ENCODE results near the gene TLE5.
"Not testable (repeated sequence)": the region's sequence is repeated elsewhere in the genome, so short reads cannot be mapped to it uniquely, and the experiment has no call there.

TLE5 gene

GRCh38 chr19:3045191-3045590 is 17.1 kb downstream of the TLE5 start:
- no peak for DNase-seq (ENCODE audit: low spot score)

DNA sequence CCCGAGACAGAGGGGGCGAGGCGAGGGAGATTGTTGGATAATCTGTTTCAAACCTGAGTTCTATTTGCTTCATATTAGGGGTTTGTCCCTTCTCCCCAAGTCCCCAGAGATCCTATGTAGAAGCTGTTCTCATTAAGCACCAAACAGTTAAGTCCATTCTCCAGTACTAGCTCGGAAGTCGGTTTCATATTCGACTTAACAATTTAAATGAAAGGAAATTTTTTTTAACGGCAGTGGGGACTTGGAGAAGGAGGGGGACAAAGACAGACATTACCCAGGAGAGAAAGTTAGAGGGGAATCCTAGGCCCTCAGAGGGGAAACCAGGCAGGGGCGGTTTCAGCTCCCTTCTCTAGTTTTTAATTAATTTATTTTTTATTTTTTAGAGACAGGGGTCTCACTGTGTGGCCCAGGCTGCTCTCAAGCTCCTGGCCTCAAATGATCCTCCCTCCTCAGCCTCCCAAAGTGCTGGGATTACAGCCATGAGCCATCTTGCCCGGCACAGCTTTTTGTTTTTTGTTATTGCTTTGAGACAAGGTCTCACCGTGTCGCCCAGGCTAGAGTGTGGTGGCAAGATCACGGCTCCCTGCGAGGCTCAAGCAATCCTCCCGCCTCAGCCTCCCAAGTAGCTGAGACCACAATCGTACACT is 19.6 kb downstream of the TLE5 start:
- DNase-seq (ENCODE audit: low spot score), result no peak

GRCh38 chr19:3041761-3042620 is 20.3 kb downstream of the TLE5 start:
- no peak for DNase-seq (ENCODE audit: low spot score)

- DNase-seq (ENCODE audit: low spot score), result no peak
Observed at GRCh38 chr19:3041327-3041726, 21.0 kb downstream of the TLE5 start.

GRCh38 chr19:3039641-3040077 is 22.6 kb downstream of the TLE5 start:
- DNase-seq (ENCODE audit: low spot score), result no peak

GRCh38 chr19:3039125-3039524 is 23.2 kb downstream of the TLE5 start:
- no peak for DNase-seq (ENCODE audit: low spot score)

DNA sequence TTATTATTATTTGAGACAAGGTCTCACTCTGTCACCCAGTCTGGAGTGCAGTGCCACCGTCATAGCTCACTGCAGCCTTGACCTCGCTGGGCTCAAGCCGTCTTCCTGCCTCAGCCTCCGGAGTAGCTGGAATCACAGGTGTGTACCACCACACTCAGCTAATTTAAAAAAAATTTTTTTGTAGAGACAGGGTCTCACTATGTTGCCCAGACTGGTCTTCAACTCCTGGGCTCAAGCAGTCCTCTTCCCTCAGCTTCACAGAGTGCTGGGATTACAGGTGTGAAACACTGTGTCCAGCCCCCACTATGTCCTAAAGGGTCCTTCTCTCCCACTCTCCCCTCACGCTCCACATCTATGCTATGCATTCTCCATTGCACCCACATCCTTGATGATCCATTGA is 24.1 kb downstream of the TLE5 start:
- DNase-seq (ENCODE audit: low spot score), result no peak

- not testable (repeated sequence) for DNase-seq (ENCODE audit: low spot score)
Observed at GRCh38 chr19:3036977-3037544, 25.2 kb downstream of the TLE5 start.

DNA sequence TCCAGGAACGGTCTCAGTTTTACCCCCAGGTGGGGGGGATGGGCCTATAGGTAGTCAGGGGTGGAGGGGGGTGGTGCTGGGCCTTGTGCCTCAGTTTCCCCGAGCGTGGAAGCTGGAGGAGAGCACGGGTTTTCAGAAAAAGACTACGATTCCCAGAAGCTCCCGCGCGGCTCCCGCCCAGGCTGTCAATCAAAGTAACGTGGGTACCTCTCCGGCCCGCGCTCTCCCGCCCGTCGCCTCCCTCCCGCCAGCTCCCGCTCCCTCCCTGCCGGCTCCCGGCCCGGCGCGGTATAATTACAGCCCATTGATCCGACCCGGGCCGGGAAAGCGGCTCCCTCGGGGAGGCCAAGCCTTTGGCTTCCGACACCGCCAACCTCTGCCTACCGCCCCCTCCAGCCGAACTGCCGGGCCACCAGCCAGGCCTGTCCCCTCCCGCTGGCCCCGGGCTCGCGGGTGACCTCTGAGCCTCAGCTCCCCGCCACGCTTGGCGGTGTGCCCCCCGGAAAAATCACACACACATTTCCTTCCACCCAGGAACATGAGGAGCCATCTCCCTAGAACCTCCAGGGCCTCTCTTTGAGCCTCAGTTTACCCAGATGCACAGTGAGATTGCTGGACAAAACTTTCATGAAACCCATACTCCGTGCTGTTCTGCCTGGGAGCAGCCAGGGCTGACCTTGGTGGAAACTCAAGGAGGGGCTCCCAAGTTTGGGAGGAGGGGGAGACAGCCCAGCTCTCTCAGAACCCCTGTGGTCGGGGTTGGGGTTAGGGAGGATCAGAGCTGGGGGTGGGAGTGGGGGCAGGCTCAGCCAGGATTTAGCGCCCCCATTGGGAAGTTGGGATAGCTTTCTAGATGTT is 25.9 kb downstream of the TLE5 start:
- peak; percentile 94 for DNase-seq (ENCODE audit: low spot score)

DNA sequence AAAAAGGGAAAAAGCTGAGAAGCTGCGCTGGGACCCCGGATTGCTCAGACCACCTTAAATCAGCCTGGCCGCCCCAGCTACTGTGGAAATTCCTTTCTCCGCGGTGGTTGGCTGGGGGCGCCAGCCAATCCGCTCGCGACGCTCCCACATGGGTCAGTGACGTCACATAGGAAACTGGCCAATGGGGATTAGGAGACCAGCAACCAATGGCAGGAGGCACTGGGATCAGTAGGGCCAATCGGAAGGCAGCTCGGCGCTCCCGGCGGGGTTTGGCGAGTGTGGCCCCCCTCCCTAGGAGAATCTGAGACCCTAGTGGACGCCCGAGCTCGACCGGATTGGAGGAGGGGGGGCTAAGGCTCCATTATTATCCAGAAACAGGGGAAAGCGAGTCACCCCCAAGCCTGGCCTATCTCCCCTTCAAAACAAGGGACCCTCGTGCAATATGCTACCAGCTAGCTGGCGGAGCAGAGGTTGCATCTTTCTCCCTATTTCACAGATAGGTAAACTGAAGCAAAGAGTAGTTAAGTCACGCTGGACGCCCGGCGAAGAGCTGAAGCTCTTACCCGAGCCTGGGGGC is 26.7 kb downstream of the TLE5 start:
- peak; percentile 100 for DNase-seq (ENCODE audit: low spot score)

- DNase-seq (ENCODE audit: low spot score), result peak; percentile 43
Observed at GRCh38 chr19:3034656-3035541, 27.4 kb downstream of the TLE5 start.

DNA sequence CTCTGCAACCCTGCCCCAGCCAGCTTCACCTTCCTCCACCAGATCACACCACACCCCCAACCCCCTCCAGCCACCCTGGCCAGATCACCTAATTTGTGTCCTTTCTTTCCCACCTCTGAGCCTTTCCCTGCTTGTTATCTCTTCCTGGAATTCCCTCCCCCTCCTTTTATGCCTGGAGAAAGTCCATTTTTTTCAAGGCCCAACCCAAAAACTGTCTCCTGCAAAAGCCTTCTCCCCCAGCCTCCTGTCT is 28.0 kb downstream of the TLE5 start:
- DNase-seq (ENCODE audit: low spot score), result no peak

DNA sequence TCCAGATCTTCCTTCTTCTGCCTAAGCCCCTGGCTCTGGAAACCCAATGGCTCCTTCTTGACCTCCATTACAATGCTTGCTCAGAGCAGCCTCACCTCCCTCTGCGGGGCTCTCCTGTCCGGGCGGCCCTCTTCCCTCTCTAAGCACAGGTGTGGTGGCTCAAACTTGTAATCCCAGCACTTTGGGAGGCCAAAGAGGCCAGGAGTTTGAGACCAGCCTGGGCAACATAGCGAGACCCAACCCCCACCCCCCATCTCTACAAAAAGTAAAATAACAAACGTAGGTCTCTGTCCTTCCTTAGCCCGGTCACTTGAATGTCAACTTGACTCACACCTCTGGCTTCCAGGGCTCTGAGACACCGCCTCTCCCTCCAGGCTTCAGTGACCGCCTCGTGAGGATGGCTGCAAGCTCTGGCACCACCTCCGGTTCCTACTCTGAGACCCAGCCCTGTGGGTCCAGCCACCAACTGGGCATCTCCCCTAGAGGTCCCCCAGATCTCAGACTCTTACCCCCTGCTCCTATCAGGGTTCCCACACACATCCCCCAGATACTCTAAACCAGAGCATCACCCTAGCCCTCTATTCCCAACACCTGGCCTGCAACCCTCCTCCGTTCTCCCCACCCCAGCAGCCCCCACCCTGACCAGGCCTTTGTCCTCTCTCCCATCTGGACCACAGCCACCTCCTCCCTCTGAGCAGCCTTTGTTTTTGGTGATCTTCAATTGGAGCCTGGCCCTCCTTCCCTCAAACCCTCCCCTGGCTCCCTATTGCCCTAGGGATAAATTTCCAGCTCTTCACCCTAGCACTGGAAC is 28.5 kb downstream of the TLE5 start:
- no peak for DNase-seq (ENCODE audit: low spot score)

GRCh38 chr19:3031607-3031867 is 30.8 kb downstream of the TLE5 start:
- DNase-seq (ENCODE audit: low spot score), result no peak

DNA sequence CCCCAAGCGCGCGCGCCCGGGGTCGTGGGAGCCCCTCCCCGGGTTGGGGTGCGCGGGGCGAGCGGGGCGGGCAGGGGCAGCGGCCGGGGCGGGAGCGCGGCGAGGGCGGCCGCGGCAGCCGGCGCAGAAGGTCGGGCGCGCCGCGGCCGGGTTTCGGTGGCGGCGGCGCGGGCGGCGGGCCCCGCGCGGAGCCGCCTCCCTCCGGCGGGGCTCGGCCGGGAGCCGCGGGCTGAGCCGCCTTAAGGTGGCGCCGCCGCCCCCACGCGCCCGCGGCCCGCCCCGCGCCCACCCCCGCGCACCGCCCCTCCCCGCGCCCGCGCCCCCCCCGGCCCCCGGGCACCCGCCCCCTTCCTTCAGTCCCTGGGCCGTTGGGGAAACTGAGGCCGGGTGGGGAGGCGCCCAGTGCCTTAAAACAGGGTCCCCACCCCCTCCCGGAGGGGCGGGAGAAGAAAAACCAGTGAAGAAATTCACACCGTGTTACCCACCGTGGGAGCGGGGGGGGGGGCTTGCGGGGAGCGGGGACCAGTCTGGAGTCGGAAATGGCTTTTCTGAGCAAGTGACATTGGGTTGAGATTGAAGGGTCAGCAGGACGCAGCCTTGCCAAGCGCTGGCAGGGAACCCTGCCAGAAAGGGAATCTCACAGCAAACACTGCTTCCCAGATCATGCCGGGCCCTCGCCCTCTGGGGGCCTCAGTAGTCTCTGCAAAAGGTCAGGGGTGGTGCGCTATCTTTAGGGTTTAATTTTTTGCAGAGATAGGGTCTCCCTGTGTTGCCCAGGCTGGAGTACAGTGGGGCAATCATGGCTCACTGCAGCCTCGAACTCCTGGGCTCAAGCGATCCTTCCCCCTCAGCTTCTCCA is 33.0 kb downstream of the TLE5 start, which contains the start of gene TLE2:
TSS of gene TLE2 (minus strand) at position 216 of the 859 bp plus-strand sequence. CDS start 376 bp downstream, outside the sequence.
- no peak for DNase-seq (ENCODE audit: low spot score)

- no peak for DNase-seq (ENCODE audit: low spot score)
Observed at GRCh38 chr19:3028305-3029064, 33.8 kb downstream of the TLE5 start.

- DNase-seq (ENCODE audit: low spot score), result no peak
Observed at GRCh38 chr19:3027981-3028304, 34.4 kb downstream of the TLE5 start.

GRCh38 chr19:3027292-3027691 is 35.0 kb downstream of the TLE5 start:
- DNase-seq (ENCODE audit: low spot score), result no peak

DNA sequence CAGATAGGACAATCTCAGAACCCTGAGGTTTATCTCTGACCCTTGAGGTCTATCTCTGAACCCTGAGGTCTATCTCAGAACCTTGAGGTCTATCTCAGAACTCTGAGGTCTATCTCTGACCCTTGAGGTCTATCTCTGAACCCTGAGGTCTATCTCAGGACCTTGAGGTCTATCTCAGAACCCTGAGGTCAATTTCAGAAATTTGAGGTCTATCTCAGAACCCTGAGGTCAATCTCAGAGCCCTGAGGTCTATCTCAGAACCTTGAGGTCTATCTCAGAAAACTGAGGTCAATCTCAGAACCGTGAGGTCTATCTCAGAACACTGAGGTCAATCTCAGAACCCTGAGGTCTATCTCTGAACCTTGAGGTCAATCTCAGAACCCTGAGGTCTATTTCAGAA is 35.5 kb downstream of the TLE5 start:
- DNase-seq (ENCODE audit: low spot score), result no peak
